K562 (cell line): ENCODE data around the gene MECP2. TPM values are rescaled to one million over a fixed set of nuclear protein-coding genes. Genes with fewer than 3 reads are reported as not detected.

Experiments used
- ATAC-seq: fragments of 200-7000 bp; cut with Tn5 transposase; 3 replicates; pipeline ENCODE4 v1.9.1; 2020; ENCODE audit warnings: moderate library complexity
- BruUV-seq: library from RNA; stranded (reverse); fragments of 400-500 nt; replicated peaks from 2 replicates; lab custom pipeline; 2021; lab: Mats Ljungman, UMichigan
- CTCF ChIA-PET: fragments of 300-600 bp; formaldehyde crosslinking; extraction: SDS; loops from one replicate; lab custom pipeline; 2021; ENCODE audit warnings: low intra/inter-chr PET ratio; lab: Yijun Ruan, JAX
- POLR2A ChIA-PET: fragments of 300-600, 350-650 bp; sonication (Branson Sonifier 250); formaldehyde crosslinking; extraction: SDS; loops from one replicate; lab custom pipeline; 2021; ENCODE audit warnings: antibody characterized with exemption, inconsistent platforms; lab: Yijun Ruan, JAX
- DNase-seq, 4 experiments: peaks; one replicate each; pipeline versions ENCODE4 v3.0.0 to v3.0.0-alpha.2; 2011 to 2018; ENCODE audit warnings: low spot score in 3 of 4, mixed read lengths in 3 of 4; ENCODE audit errors: extremely low read depth in 1 of 4
- FAIRE-seq: peaks from 2 replicates; lab custom pipeline; 2011; peaks lifted over from hg19 to GRCh38; lab: Jason Lieb, UNC
- H2AFZ ChIP-seq: 2 replicates; pipeline ENCODE4 v1.6.0; 2011; ENCODE audit warnings: low read depth, low read length, control low read depth, inconsistent platforms
- H3K27ac ChIP-seq: fragments of 200-600 bp; 3 replicates; pipeline ENCODE4 v1.8.0; 2011; ENCODE audit warnings: low read depth, mild to moderate bottlenecking, control low read depth, inconsistent platforms, low read length, moderate library complexity, mixed read lengths; ENCODE audit errors: extremely low read depth
- H3K27me3 ChIP-seq, 2 experiments: fragments of 300-600 bp in 1 of 2; 2 replicates in 1 of 2; 3 replicates in 1 of 2; pipeline versions ENCODE4 v1.6.0 to v1.8.0; 2011; ENCODE audit warnings: inconsistent platforms in 2 of 2, low read length in 2 of 2, mild to moderate bottlenecking in 1 of 2, mixed read lengths in 1 of 2, moderate library complexity in 1 of 2; ENCODE audit not compliant: control insufficient read depth in 2 of 2, insufficient read depth in 2 of 2
- H3K36me3 ChIP-seq: fragments of 300-600 bp; 3 replicates; pipeline ENCODE4 v1.8.0; 2011; ENCODE audit warnings: mild to moderate bottlenecking, low read length, inconsistent platforms; ENCODE audit not compliant: control insufficient read depth, insufficient read depth
- H3K4me1 ChIP-seq, 2 experiments: fragments of 200-600 bp in 1 of 2; replicated peaks in 1 of 2; 2 replicates in 1 of 2; 3 replicates in 1 of 2; pipeline versions ENCODE4 v1.5.1 to v1.8.0; 2011; ENCODE audit warnings: inconsistent platforms in 2 of 2, low read length in 2 of 2, mild to moderate bottlenecking in 1 of 2, mixed read lengths in 1 of 2, moderate library complexity in 1 of 2; ENCODE audit not compliant: control insufficient read depth in 2 of 2, insufficient read depth in 2 of 2
- H3K4me2 ChIP-seq: 2 replicates; pipeline ENCODE4 v1.6.1; 2011; ENCODE audit warnings: low read length, control low read depth, inconsistent platforms, mixed read lengths; ENCODE audit not compliant: insufficient read depth
- H3K4me3 ChIP-seq: fragments of 200-600 bp; sonication (generic), shearing (Covaris generic); 2 replicates; pipeline ENCODE4 v1.5.1; 2016; ENCODE audit warnings: control low read depth, inconsistent platforms
- H3K79me2 ChIP-seq: fragments of 200-600 bp; 3 replicates; pipeline ENCODE4 v1.8.0; 2011; ENCODE audit warnings: low read length, inconsistent platforms; ENCODE audit not compliant: control insufficient read depth, insufficient read depth
- H3K9ac ChIP-seq, 2 experiments: 2 replicates each; pipeline versions ENCODE4 v1.6.0 to v1.6.1; 2011; ENCODE audit warnings: low read depth in 2 of 2, low read length in 2 of 2, control low read depth in 1 of 2, inconsistent platforms in 1 of 2, mild to moderate bottlenecking in 1 of 2, mixed read lengths in 1 of 2; ENCODE audit not compliant: insufficient read depth in 1 of 2
- H3K9me1 ChIP-seq: one replicate; pipeline ENCODE4 v1.6.0; 2011; ENCODE audit warnings: inconsistent platforms, mild to moderate bottlenecking, low read length, moderate library complexity; ENCODE audit not compliant: control insufficient read depth, insufficient read depth
- H3K9me3 ChIP-seq: replicated peaks from 2 replicates; pipeline ENCODE4 v1.5.1; 2011; ENCODE audit warnings: low read depth, low read length, inconsistent platforms; ENCODE audit not compliant: control insufficient read depth, insufficient read depth
- H4K20me1 ChIP-seq: replicated peaks from 2 replicates; pipeline ENCODE4 v1.6.1; 2011; ENCODE audit warnings: low read length, inconsistent platforms, mixed read lengths; ENCODE audit not compliant: control insufficient read depth, insufficient read depth
- MTF1 ChIP-seq: fragments of 250-450 bp; sonication (Bioruptor Pico); IDR thresholded peaks from 2 replicates; pipeline ENCODE4 v1.9.0; 2021; ENCODE audit warnings: moderate library complexity, mild to moderate bottlenecking, inconsistent platforms, borderline replicate concordance
- WGBS: fragments of 100-300 bp; shearing (Covaris generic); methylation state at CpG from one replicate; pipeline ENCODE4 v1.1.6; 2016; ENCODE audit warnings: low coverage, mixed read lengths; ENCODE audit not compliant: insufficient coverage; ENCODE audit errors: missing lambda C conversion rate; 5-methylcytosine and 5-hydroxymethylcytosine counted together
- in situ Hi-C: fragments of 300-500 bp; cut with MboI; formaldehyde crosslinking; loops from 4 replicates; pipeline ENCODE4 v1.15.0; 2018; ENCODE audit warnings: inconsistent platforms, mixed read lengths
- intact Hi-C: fragments of 100-400 bp; cut with micrococcal nuclease; formaldehyde crosslinking; loops from 2 replicates; pipeline ENCODE4 v1.14.2; 2022
- polyA plus RNA-seq, 8 experiments: library from polyadenylated mRNA; depleted of rRNA in 4 of 8; stranded (reverse) in 5 of 8; unstranded in 3 of 8; fragments of >200 nt; fragmentation: Nextera tagmentation in 2 of 8; fragmentation: Illumina TruSeq in 1 of 8; extraction: Ambion mirVana in 2 of 8; extraction: Trizol in 1 of 8; gene quantifications; 2 replicates each; pipeline versions ENCODE4 v1.2.1 to v1.2.3, GENCODE V29; 2011 to 2014; ENCODE audit warnings: inconsistent platforms in 1 of 8, missing spikeins in 1 of 8
- total RNA-seq, 7 experiments: library from RNA; depleted of rRNA in 6 of 7; stranded (reverse); fragments of >200 nt in 6 of 7; fragmentation: Illumina TruSeq in 2 of 7; extraction: Trizol in 2 of 7; gene quantifications; 2 replicates each; pipeline versions ENCODE4 v1.2.1 to v1.2.3, GENCODE V29; 2011 to 2021; ENCODE audit warnings: low replicate concordance in 1 of 7
- TF ChIP-seq, protein P1 (sequence below): fragments of 250-450 bp; sonication (Bioruptor Pico); IDR thresholded peaks from 2 replicates; pipeline ENCODE4 v1.8.0; 2022; ENCODE audit warnings: moderate library complexity, mild to moderate bottlenecking, inconsistent platforms
- TF ChIP-seq, protein P2 (sequence below): fragments of 250-450 bp; sonication (Bioruptor Pico); IDR thresholded peaks from 2 replicates; pipeline ENCODE4 v1.4.0; 2020; ENCODE audit warnings: mild to moderate bottlenecking
- TF ChIP-seq, protein P3 (sequence below), 2 experiments: fragments of 250-450 bp in 1 of 2; fragments of 450-650 bp in 1 of 2; sonication (Bioruptor Pico) in 1 of 2; IDR thresholded peaks; 2 replicates each; pipeline versions ENCODE4 v1.6.1 to v1.8.0; 2016 to 2021; ENCODE audit warnings: mild to moderate bottlenecking in 2 of 2, moderate library complexity in 2 of 2, missing compliant biosample characterization in 1 of 2, missing genetic modification characterization in 1 of 2
- TF ChIP-seq, protein P4 (sequence below), 2 experiments: IDR thresholded peaks; 2 replicates each; pipeline ENCODE4 v1.6.1; 2011; ENCODE audit warnings: borderline replicate concordance in 1 of 2, control low read depth in 1 of 2, low read depth in 1 of 2, low read length in 1 of 2, mild to moderate bottlenecking in 1 of 2, mixed read lengths in 1 of 2, moderate library complexity in 1 of 2; ENCODE audit not compliant: insufficient read depth in 1 of 2, insufficient read length in 1 of 2, poor library complexity in 1 of 2, severe bottlenecking in 1 of 2; ENCODE audit errors: extremely low read depth in 1 of 2

Gene MECP2
- total and polyA plus RNA-seq, 9 of the 15 experiments (the other 6 are each of a cell fraction or from before 2014, with no cell fraction given), result 2.1 to 50.9 (median 30.5) TPM

DNA sequence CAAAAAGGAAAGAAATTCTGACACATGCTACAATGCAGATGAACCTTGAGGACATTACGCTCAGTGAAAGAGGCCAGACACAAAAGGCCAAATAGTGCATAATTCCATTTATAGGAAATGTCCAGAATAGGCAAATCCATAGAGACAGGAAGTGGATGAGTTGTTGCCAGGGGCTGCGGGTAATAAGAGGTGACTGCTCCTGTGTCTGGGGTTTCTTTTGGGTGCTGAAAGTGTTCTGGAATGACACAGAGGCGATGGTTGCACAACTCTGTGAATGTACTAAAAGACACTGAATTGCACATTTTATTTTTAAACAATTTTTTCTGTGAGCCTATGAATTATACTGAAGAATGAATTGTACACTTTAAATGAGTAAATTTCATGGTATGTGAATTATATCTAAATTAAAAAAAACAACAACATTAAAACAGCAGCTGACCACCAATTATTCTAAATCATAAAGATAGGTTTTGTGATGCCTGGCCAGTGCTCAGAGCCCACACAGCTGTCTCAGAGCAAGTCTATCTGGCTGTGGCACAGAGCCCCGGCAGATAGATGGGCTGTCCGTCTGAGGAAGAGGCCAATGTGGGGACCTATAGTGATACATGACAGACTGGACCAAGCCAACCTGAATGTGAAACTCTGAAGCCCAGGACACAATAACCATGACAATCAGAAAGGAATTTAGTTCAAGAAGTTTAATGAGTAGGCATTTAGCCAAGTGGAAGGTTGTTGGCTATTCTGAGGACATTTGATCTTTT, 54.3 kb downstream of the MECP2 start (continued):
- TF ChIP-seq, protein P1, sequence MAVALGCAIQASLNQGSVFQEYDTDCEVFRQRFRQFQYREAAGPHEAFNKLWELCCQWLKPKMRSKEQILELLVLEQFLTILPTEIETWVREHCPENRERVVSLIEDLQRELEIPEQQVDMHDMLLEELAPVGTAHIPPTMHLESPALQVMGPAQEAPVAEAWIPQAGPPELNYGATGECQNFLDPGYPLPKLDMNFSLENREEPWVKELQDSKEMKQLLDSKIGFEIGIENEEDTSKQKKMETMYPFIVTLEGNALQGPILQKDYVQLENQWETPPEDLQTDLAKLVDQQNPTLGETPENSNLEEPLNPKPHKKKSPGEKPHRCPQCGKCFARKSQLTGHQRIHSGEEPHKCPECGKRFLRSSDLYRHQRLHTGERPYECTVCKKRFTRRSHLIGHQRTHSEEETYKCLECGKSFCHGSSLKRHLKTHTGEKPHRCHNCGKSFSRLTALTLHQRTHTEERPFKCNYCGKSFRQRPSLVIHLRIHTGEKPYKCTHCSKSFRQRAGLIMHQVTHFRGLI (CRISPR knock-in tag), result no peak

DNA sequence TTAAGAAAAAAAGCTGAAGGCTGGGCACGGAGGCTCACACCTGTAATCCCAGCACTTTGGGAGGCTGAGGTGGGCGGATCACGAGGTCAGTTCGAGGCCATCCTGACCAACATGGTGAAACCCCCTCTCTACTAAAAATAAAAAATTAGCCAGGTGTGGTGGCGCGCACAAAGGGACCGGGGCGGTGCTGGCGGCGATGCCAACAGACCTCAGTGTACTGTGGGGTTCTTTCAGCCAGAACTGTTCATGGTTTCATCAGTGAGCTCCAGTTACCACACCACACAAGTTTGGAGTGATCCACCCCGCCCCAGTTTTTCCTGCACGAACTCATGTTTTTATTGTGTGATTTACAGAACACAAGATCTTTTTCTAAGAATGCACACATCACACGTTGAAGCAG, 56.7 kb downstream of the MECP2 start:
- H3K9me1 ChIP-seq, result no peaks in the 10 kb centered on the region
- CTCF ChIA-PET, result no interaction called here
- H3K9me3 ChIP-seq, result no peaks in the 10 kb centered on the region
- 0 out of 4 replicates have a peak overlapping the region, but pooled peaks of 1 of the 2 experiments have one; percentile 35 for H3K9ac ChIP-seq
- FAIRE-seq (no peak), ATAC-seq (no peak)
- H3K4me3 ChIP-seq, result no peak overlapping the region
- intact Hi-C loops, result no loop called here
- no peaks in the 10 kb centered on the region; a peak in 1 of 5 replicates for H3K4me1 ChIP-seq
- 87% methylated on average over 9 of the region's 13 CpGs for WGBS
- H3K4me2 ChIP-seq, result no peak overlapping the region
- peaks cover 82% of the 10 kb centered on the region for H3K79me2 ChIP-seq
- POLR2A ChIA-PET, result interaction anchor here (1.0 kb wide), 1 partner anchor 21 kb away, joined by 3 read pairs; no protein-coding TSS in a partner anchor
- H3K27ac ChIP-seq, result no peak overlapping the region
- no peaks in the 10 kb centered on the region for H3K27me3 ChIP-seq
- no peaks in the 10 kb centered on the region for H4K20me1 ChIP-seq
- TF ChIP-seq, protein P2, sequence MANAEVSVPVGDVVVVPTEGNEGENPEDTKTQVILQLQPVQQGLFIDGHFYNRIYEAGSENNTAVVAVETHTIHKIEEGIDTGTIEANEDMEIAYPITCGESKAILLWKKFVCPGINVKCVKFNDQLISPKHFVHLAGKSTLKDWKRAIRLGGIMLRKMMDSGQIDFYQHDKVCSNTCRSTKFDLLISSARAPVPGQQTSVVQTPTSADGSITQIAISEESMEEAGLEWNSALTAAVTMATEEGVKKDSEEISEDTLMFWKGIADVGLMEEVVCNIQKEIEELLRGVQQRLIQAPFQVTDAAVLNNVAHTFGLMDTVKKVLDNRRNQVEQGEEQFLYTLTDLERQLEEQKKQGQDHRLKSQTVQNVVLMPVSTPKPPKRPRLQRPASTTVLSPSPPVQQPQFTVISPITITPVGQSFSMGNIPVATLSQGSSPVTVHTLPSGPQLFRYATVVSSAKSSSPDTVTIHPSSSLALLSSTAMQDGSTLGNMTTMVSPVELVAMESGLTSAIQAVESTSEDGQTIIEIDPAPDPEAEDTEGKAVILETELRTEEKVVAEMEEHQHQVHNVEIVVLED, result no peak
- TF ChIP-seq, protein P3, sequence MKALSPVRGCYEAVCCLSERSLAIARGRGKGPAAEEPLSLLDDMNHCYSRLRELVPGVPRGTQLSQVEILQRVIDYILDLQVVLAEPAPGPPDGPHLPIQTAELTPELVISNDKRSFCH (CRISPR knock-in tag; IDR thresholded peaks at IDR 0.05), result no peak
- TF ChIP-seq, protein P3 (tag; IDR thresholded peaks at IDR 0.05), result no peak
- TF ChIP-seq, protein P4, sequence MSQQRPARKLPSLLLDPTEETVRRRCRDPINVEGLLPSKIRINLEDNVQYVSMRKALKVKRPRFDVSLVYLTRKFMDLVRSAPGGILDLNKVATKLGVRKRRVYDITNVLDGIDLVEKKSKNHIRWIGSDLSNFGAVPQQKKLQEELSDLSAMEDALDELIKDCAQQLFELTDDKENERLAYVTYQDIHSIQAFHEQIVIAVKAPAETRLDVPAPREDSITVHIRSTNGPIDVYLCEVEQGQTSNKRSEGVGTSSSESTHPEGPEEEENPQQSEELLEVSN (IDR thresholded peaks at IDR 0.05; ENCODE audit: borderline replicate concordance in 1 of 2, extremely low read depth in 1 of 2, insufficient read depth in 1 of 2, insufficient read length in 1 of 2, low read depth in 1 of 2, low read length in 1 of 2, poor library complexity in 1 of 2, severe bottlenecking in 1 of 2), result no peak
- TF ChIP-seq MTF1, result no peak
- TF ChIP-seq, all 486 proteins: peak for 0
- BruUV-seq, result no TSS peak
- in situ Hi-C loops, result no loop called here
- DNase-seq, result no peak
- no peak overlapping the region for H2AFZ ChIP-seq
- peaks cover 51% of the 10 kb centered on the region for H3K36me3 ChIP-seq
